HuH-7.5 (cell line): Measurements from ENCODE around the gene DCD.
"Not testable (repeated sequence)": the region's sequence is repeated elsewhere in the genome, so short reads cannot be mapped to it uniquely, and the experiment has no call there.

Source experiments
- DNase-seq: peaks from one replicate; pipeline ENCODE4 v3.0.0; 2011; ENCODE audit warnings: low spot score

The DCD gene

DNA sequence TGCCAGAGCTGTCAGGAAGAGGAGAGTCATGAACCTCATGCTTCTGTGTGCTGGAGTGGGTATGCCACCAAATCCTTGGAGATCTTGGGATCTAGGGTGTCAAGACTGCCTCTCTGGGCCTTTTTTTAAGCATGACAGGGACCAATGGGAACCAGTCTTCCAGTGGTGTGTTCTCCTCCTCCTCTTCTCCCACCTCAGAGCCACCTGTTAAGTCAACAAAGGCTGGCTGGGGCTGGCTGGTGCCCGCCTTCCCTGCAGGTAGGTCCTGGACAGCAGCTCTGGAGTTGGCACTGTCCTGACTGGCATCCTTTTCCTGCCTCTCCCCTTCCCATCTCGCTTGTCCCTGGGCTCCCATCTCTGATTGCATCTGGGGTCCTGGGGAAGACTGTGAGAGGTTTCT is at the start of gene DCD:
Gene DCD (minus strand): TSS at position 101 of the 400 bp plus-strand sequence. CDS start 62 bp downstream, at position 39.
- DNase-seq = no peak

GRCh38 chr12:54697851-54698250 is 49.7 kb upstream of the DCD start:
- DNase-seq = no peak

GRCh38 chr12:54692353-54692752 is 44.2 kb upstream of the DCD start:
- no peak for DNase-seq

DNA sequence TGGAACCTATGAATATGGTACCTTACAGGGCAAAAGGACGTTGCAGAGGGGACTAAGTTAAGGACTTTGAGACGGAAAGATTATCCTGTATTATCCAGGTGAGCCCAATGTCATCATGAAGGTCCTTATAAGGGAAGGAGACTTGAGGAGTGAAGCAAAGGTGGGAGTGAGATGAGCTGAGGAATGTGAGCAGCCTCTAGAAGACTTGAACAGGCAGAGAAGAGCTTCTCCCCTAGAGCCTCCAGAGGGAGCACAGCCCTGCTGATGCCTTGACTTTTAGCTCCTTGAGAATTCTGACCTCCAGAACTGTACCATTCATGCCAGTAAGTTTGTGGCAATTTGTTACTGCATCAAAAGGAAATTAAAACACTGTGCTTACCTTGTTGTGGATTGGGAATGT is 41.8 kb upstream of the DCD start:
- no peak for DNase-seq

DNA sequence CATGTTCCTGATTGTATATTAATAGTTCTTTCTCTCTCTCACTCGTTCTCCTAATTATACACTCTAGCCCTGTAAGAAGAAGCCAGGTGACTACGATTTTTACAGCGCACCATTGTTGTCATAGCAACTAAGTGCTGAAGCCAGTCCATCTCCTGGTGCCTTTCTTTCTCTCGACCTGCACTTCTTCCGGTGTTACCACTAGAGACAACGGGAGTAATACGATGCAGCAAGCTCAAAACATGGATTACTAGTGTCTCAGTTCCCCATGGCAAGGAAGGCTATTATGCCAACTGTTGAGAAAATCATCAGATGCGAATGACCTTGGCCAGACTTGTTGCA is 40.8 kb upstream of the DCD start:
- no peak for DNase-seq

- no peak for DNase-seq
Observed at GRCh38 chr12:54688309-54689033, 40.3 kb upstream of the DCD start.

DNA sequence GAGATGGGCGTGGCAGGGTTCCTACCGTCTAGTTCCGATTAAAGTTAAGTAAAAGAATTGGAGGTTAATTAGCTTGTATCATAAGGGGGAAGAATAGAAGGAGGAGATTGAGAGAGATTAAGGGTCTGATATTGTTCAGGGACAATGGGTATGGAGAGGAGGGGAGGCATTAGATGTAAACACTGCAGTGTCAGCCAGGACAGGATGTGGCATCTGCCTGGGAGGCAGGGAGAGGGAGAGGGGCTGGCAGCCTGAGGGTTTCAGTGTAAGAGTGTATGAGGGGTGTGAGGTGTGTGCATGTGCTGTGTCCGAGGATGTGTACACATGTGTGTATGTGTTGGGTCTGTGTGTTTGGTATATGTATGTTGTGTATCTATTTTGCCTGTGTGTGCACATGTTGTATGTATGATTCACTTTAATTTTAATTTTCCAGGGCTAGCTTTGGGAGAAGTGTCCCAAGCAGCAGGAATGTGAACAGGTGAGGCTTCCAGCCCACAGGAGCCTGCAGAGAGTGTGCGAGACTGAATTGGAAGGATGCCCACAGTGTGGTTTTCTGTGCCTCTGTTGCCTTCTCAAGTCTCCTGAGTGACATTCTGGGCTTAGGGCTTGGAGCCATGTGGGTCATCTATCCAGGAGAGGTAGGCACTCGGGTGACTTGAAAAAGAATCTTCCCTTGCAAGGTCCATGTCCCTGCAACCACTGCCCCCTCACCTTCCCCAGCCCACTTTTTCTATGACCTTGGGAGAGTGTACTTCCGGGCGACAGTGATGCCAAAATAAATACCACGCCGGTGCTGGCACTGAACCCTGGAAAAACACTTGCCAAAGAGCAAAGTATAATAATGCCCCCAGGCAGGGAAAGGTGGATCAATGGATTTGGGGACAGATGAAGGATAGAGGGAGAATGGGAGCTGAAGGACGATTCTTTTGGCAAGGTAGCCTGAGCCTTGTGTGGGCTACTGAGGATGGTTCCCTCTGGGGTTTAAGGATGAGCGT is 36.8 kb upstream of the DCD start:
- DNase-seq = no peak

DNA sequence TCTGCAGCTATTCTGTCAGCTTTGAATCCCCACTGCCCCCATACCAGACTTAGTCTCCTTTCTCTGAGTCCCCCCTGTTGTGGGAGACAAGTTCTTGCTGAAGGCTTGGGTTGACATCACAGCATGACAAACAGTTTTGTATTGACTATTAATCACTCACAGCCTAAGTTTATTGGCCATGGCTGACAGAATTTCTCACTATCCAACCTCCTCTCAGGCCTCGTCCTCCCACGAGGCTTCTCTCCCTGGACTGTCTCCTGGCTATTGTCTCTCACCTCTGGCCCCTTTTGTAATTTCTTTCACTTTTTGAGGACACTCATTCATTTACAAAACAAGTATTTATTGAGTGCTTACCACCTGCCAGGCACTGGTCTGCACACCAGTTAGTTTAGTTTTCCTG is 35.2 kb upstream of the DCD start:
- no peak for DNase-seq

DNA sequence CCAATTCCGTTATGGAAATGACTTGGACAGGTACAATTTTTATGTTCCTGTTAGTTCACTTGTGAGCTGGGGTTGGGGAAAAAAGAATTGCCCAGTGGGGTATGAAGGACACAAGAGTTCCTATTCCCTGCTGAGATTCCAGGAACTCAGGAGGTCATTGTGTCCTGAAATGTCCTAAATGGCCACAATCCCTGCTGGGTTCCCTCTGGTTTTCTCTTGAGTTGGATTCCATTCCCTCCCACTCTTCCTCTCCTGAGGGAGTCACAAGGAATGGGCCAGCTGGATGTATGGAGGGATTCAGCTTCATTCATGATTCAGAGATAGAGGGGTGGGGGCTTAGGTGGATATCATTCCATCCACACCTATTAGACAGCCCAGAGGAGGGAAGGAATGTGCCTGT is 34.5 kb upstream of the DCD start:
- DNase-seq = no peak

DNA sequence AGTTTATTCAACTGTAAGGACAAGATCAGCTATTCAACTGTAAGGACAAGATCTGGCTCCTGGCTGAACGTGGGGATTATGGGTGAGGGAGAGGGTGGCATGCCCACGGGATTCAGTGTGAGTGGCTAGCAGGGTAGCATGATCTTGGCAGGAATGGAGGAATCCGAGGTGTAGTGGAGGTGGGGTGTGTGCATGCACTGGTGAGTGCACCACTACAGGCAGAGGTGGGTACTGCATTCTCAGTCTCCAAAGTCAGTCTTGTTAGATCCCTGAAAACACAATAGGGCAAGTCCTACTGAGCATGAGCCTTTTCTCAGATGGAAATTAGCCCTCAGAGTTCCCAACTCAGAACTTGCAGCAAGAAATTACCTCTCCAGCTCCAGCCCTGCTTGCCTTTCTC is 32.2 kb upstream of the DCD start:
- peak; percentile 32 for DNase-seq

DNA sequence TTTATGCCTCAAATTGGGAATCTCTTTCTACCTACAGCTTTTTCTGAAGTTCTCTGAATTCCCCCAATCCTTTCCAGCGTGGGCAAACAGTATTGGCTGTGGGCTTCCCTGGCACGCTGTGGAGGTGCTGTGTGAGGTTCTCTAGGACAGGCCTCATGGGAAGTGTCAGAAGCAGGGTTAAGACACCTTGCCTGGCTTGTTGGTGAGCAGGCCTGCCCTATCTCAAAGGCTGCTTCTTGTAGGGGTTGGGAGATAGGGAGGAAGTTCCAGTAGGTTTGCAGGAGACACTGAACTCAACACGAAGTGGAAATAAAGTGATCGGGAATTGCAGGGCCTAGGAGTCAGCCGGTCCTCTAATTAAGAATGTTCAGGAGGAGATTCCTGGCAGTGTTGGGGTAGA is 30.0 kb upstream of the DCD start:
- DNase-seq = no peak

GRCh38 chr12:54667945-54668344 is 19.8 kb upstream of the DCD start:
- DNase-seq = no peak

DNA sequence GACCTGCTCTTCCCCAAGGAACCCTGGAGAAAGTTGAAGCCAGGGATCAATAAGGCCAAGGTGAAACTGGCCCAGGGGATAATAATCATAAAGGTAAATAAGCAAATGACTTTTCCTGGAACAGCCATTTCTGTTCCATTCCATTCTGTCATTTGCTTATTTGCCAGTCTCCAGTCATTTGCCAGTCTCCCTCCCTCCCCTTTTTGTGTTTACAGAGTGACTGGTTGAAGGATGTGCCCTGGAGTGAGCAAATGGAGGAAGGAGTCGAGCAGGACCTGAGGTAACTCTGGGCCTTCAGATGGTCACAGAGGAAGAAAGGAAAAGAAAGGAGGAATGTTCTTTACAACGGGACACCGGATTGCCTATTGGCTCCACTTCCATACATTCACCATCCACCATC is 17.8 kb upstream of the DCD start:
- DNase-seq = no peak

DNA sequence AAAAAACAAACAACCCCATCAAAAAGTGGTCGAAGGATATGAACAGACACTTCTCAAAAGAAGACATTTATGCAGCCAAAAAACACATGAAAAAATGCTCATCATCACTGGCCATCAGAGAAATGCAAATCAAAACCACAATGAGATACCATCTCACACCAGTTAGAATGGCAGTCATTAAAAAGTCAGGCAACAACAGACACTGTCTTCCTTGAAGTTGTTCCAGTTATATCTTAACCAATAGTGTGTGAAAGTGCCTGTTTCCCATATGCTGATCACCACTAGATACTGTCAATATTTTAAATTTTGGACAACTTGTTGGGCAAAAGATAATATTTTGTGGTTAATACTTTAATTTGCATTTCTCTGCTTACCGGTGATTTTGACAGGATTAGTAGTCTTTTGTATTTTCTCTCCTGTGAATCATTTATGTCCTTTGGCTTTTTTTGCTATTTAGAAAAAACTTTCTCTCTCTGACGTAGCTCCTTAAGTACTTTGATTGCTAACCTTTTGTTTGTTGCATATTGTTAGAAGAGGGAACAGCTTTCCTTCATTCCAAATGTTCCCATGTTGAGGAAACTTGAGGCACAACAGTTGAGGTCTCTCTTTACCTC is 17.0 kb upstream of the DCD start:
- DNase-seq = not testable (repeated sequence)

GRCh38 chr12:54663603-54664002 is 15.4 kb upstream of the DCD start:
- DNase-seq = no peak

DNA sequence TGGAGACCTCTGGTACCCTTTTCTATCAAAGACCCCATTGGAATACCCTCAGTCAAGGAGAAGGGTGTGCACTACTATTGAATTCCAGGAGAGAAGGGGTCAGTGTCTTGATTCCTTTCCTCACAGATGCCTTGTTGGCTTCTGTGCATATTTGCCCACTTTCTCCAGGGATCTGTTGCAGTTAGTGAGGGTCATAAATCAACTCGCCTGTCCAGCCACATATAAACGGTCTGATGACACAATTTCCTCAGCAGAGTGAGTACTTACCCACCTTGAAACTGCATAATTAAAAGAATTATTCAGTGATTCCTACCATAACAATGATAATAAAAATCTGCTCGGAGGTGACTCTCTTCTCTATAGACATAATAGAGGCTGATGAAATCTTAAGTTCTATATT is 13.9 kb upstream of the DCD start:
- DNase-seq = no peak

- DNase-seq = no peak
Observed at GRCh38 chr12:54661048-54661447, 12.9 kb upstream of the DCD start.

GRCh38 chr12:54660320-54660962 is 12.3 kb upstream of the DCD start:
- DNase-seq = no peak

DNA sequence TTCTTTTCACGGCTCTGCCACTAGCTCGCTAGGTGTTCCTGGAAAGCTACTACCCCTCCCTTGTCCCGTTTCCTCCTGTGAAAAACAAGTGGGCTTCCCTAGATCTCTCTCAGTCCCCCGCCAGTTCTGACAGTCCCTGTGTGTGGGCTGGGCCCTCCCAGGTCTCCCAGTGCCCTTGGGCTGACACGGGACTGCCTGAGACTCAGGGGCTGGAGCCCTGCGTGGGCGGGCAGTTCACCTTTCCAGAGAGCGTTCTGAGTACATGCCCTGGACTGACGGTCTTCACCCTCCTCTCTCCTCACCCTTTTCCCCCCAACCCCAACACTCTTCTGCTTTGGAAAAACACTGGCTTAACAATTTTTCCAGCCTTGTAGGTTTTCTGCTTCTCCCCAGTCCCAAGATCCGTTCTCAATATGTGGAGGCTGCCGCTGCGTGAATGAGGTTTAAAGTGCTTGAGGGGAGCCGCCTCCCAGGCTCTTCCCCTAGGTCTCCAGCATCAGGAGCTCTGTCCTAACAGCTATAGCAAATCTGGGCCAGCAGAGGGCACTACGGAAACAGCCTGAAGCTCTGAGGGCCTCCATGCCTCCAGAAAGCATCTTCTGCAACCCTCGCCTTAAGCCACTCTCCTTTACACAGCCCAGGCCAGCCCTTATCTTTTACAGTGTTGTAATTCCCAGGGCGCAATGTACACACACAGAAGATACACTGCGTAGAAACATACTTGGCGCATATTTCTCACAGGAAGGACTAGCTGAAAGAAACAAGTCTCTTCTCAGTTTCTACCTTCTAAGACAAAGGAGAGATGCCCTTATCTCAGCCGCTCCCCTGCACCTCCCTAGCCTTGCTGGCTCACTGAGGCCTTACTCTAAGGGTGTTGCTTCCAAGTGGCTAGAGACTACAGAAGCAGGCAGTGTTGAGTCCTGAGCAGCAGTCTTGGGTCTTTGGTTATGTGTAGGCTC is 10.4 kb upstream of the DCD start:
- peak; percentile 35 for DNase-seq

GRCh38 chr12:54657105-54657607 is 9.0 kb upstream of the DCD start:
- DNase-seq = no peak

DNA sequence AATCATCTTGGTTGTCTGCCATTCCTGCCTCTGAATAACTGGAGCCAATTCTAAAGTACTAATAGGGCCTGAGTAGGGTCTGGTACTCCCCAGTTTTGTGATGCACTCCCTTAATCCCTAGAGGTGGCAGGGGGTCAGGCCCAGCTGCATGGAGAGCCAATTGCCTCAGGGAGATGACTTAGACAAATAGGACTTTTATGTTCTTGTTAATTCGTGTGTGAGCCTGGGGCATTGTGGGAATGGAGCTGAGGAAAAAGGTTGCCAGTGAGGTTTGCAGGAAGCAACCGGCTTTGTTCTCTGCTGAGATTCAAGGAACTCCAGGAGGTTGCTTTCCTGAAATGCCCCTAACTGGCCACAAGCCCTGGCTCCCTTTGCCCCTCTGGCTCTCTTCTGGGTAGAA is 6.8 kb upstream of the DCD start:
- no peak for DNase-seq
